Cardiac fibroblast (primary cell): ENCODE data around the gene HCRTR2.
"Not testable (repeated sequence)": the region's sequence is repeated elsewhere in the genome, so short reads cannot be mapped to it uniquely, and the experiment has no call there.

ENCODE experiments used
- DNase-seq, 2 donors: peaks; one replicate each; pipeline versions ENCODE4 v3.0.0 to v3.0.0-alpha.2; 2010; ENCODE audit warnings: low read depth in 2 of 2
- H3K4me3 ChIP-seq, 2 donors: replicated peaks in 1 of 2; 1 replicate in 1 of 2; 2 replicates in 1 of 2; pipeline ENCODE4 v1.5.1; 2011; ENCODE audit warnings: low read depth in 2 of 2, low read length in 2 of 2, mild to moderate bottlenecking in 2 of 2, moderate library complexity in 1 of 2
- TF ChIP-seq, protein P1 (sequence below): IDR thresholded peaks from one replicate; pipeline ENCODE4 v1.5.1; 2011; ENCODE audit warnings: low read depth, mild to moderate bottlenecking, low read length, inconsistent platforms

HCRTR2 gene

DNA sequence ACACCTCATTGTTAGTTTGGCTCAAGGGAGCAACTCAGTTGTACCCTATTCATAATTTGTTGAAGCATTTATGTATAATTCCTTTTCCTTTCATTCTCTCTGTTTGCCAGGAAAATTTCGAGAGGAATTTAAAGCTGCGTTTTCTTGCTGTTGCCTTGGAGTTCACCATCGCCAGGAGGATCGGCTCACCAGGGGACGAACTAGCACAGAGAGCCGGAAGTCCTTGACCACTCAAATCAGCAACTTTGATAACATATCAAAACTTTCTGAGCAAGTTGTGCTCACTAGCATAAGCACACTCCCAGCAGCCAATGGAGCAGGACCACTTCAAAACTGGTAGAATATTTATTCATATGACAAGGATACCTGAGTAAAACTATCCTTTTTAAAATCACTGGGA, 107.8 kb downstream of the HCRTR2 start:
- peak in 1 of 2 donors; percentile 6 for DNase-seq
- no peak overlapping the region for H3K4me3 ChIP-seq
- TF ChIP-seq, protein P1, sequence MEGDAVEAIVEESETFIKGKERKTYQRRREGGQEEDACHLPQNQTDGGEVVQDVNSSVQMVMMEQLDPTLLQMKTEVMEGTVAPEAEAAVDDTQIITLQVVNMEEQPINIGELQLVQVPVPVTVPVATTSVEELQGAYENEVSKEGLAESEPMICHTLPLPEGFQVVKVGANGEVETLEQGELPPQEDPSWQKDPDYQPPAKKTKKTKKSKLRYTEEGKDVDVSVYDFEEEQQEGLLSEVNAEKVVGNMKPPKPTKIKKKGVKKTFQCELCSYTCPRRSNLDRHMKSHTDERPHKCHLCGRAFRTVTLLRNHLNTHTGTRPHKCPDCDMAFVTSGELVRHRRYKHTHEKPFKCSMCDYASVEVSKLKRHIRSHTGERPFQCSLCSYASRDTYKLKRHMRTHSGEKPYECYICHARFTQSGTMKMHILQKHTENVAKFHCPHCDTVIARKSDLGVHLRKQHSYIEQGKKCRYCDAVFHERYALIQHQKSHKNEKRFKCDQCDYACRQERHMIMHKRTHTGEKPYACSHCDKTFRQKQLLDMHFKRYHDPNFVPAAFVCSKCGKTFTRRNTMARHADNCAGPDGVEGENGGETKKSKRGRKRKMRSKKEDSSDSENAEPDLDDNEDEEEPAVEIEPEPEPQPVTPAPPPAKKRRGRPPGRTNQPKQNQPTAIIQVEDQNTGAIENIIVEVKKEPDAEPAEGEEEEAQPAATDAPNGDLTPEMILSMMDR: no peak

DNA sequence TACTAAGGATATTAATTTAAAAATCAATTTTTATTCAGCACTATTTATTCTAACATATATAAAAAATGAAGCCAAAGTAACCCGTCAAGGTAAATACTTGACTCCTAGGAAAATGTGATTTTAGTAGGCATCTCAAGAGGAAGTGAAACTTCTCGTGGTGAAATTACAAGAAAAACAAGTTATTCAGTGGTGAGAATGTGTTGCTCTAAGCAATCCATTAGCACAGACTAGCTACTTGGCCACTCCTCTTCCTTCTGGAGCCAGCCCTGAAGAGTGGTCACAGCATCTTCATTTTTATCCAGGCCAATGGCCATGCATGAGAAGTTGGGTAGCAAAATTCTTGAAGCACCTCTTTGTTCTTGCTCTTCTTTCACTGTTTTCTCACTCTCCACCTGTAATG, 112.5 kb downstream of the HCRTR2 start:
- no peak for DNase-seq
- H3K4me3 ChIP-seq: no peak overlapping the region
- TF ChIP-seq, protein P1: no peak

GRCh38 chr6:55290736-55291135, 116.4 kb downstream of the HCRTR2 start:
- H3K4me3 ChIP-seq: no peak overlapping the region
- DNase-seq: no peak
- TF ChIP-seq, protein P1: no peak

- TF ChIP-seq, protein P1: peak; percentile 29
- no peak overlapping the region for H3K4me3 ChIP-seq
- peak; percentile 17 to 45 for DNase-seq
Measured at GRCh38 chr6:55293116-55293515, 118.8 kb downstream of the HCRTR2 start.

DNA sequence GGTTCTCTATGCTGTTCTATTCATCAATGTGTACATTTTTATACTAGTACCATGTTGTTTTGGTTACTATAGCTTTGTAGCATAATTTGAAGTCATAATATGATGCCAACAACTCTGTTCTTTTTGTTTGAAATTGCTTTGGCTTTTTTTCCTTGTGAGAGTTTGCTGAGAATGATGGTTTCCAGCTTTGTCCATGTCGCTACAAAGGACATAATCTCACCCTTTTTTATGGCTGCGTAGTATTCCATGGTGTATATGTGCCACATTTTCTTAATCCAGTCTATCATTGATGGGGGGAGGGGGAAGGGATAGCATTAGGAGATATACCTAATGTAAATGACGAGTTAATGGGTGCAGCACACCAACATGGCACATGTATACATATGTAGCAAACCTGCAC, 122.9 kb downstream of the HCRTR2 start:
- not testable (repeated sequence) for H3K4me3 ChIP-seq, DNase-seq

DNA sequence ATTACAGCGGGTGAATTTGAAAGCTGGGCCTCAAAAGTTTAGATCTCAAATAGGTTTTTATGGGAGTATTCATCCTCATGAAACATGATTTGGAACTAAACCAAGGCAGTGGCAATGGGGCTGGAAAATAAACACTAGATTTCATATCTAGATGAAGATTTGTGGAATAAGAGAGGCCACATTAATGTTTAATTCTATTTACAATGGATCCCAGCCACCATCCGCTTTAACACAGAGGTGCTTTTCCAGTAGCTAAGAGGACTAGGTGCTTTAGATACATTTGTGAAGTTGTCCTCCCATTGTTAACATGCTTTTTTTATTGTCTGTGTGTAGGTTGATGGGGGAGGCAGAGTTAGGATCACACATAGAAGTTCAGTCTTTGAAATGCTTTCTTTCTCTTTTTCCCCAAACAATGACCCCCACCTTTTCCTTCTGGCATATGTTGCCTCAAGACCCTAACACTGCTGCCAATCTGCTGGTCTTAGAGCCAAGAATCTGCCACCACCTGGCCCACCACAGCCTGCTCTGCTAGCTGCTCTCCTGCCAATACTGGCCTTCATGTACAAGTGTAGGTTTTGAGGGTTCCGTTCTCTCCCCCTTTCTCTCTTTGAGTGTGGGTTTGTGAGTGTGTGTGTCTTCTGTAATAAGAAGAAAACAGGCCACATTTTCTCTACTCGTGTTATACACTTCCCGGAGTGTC, 125.1 kb downstream of the HCRTR2 start:
- H3K4me3 ChIP-seq: no peak overlapping the region
- TF ChIP-seq, protein P1: no peak
- DNase-seq: peak in 1 of 2 donors; percentile 9

- no peak overlapping the region for H3K4me3 ChIP-seq
- TF ChIP-seq, protein P1: no peak
Measured at GRCh38 chr6:55304747-55305146, 130.4 kb downstream of the HCRTR2 start.

More at GRCh38 chr6:55304747-55305146, 130.4 kb downstream of the HCRTR2 start:
- DNase-seq: no peak
